Uterus (tissue), 2 donors: Measurements from ENCODE around the gene AKAP1.

ENCODE experiments used
- POLR2A ChIP-seq, 2 donors: fragments of 450-650 bp; IDR thresholded peaks; one replicate each; pipeline ENCODE4 v1.6.1; 2016; ENCODE audit warnings: antibody characterized with exemption in 2 of 2, mild to moderate bottlenecking in 1 of 2, moderate library complexity in 1 of 2
- TF ChIP-seq, protein P1 (sequence below), 4 experiments: fragments of 200-600 bp in 2 of 4; fragments of 450-650 bp in 2 of 4; sonication (generic) in 2 of 4; IDR thresholded peaks; one replicate each; pipeline ENCODE4 v1.5.1; 2016 to 2019; ENCODE audit warnings: antibody characterized with exemption in 4 of 4, mild to moderate bottlenecking in 2 of 4, moderate library complexity in 1 of 4

- TF ChIP-seq, protein P1, sequence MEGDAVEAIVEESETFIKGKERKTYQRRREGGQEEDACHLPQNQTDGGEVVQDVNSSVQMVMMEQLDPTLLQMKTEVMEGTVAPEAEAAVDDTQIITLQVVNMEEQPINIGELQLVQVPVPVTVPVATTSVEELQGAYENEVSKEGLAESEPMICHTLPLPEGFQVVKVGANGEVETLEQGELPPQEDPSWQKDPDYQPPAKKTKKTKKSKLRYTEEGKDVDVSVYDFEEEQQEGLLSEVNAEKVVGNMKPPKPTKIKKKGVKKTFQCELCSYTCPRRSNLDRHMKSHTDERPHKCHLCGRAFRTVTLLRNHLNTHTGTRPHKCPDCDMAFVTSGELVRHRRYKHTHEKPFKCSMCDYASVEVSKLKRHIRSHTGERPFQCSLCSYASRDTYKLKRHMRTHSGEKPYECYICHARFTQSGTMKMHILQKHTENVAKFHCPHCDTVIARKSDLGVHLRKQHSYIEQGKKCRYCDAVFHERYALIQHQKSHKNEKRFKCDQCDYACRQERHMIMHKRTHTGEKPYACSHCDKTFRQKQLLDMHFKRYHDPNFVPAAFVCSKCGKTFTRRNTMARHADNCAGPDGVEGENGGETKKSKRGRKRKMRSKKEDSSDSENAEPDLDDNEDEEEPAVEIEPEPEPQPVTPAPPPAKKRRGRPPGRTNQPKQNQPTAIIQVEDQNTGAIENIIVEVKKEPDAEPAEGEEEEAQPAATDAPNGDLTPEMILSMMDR (IDR thresholded peaks at IDR 0.05): no peak
- no peak for TF ChIP-seq POLR2A (IDR thresholded peaks at IDR 0.05)
Measured at GRCh38 chr17:57165754-57166153, 80.7 kb downstream of the AKAP1 start.
